Esophagus muscularis mucosa (tissue), 4 donors: ENCODE data around the gene MECR.

ENCODE experiments used
- EP300 ChIP-seq: sonication (generic); formaldehyde crosslinking; IDR thresholded peaks from one replicate; pipeline ENCODE4 v1.6.1; 2017; ENCODE audit warnings: antibody characterized with exemption
- POLR2A ChIP-seq: fragments of 450-650 bp; IDR thresholded peaks from one replicate; pipeline ENCODE4 v1.6.1; 2017; ENCODE audit warnings: antibody characterized with exemption, moderate library complexity, mild to moderate bottlenecking, low read depth
- TF ChIP-seq, protein P1 (sequence below), 3 experiments: fragments of 200-600 bp in 2 of 3; fragments of 450-650 bp in 1 of 3; sonication (generic) in 2 of 3; IDR thresholded peaks; one replicate each; pipeline ENCODE4 v1.5.1; 2017 to 2019; ENCODE audit warnings: antibody characterized with exemption in 3 of 3, mild to moderate bottlenecking in 2 of 3, moderate library complexity in 1 of 3

DNA sequence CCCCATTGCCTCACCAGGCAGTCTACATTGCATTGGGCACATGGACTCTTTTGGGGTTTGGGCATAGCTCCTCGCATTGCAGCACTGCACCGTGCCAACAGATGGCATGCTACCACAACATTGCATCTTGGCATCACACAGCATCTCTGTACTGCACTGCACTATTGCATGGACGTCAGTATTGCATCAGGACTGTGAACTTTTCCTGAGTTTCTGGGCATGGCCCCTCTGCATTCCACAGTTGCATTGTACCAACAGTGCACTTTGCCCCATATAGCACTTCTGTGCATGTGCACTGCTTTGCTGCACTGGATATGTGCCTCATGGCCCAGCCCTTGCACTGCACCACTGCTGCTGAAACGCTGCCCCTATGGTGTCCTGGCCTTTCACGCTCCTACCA is 15.1 kb upstream of the MECR start:
- TF ChIP-seq, protein P1, sequence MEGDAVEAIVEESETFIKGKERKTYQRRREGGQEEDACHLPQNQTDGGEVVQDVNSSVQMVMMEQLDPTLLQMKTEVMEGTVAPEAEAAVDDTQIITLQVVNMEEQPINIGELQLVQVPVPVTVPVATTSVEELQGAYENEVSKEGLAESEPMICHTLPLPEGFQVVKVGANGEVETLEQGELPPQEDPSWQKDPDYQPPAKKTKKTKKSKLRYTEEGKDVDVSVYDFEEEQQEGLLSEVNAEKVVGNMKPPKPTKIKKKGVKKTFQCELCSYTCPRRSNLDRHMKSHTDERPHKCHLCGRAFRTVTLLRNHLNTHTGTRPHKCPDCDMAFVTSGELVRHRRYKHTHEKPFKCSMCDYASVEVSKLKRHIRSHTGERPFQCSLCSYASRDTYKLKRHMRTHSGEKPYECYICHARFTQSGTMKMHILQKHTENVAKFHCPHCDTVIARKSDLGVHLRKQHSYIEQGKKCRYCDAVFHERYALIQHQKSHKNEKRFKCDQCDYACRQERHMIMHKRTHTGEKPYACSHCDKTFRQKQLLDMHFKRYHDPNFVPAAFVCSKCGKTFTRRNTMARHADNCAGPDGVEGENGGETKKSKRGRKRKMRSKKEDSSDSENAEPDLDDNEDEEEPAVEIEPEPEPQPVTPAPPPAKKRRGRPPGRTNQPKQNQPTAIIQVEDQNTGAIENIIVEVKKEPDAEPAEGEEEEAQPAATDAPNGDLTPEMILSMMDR (IDR thresholded peaks at IDR 0.05) = peak; percentile 29 to 35 (median 35)
- TF ChIP-seq POLR2A = no peak
- no peak for TF ChIP-seq EP300
